ENCODE results near the gene ANXA4.

DNA sequence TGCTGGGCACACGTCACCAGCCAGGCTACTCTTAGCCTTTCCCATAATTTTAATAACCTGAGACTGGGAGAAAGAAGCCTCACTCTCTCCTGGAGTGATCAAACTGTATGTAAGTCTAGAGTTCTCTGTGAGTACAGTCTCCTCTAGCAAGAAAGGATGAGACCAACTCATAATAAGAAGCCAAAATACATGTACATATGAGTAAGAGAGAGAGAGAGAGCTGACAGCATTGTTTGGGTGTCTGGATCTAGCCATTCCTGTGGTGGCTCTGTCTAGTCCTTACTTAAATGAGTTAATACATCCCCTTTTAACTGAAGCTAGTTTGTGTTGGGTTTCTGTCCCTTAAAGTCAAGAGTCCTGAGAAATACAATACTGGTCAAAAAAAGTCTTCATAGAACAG, 26.0 kb upstream of the ANXA4 start:
- TF ChIP-seq FOXK2 (IDR thresholded peaks at IDR 0.05): no peak
- TF ChIP-seq FOXA1 (IDR thresholded peaks at IDR 0.05): no peak
- TF ChIP-seq BHLHE40 (IDR thresholded peaks at IDR 0.05; ENCODE audit: borderline replicate concordance): no peak
- no peak for TF ChIP-seq CTBP1 (IDR thresholded peaks at IDR 0.05; ENCODE audit: borderline replicate concordance)
- TF ChIP-seq, protein P1, sequence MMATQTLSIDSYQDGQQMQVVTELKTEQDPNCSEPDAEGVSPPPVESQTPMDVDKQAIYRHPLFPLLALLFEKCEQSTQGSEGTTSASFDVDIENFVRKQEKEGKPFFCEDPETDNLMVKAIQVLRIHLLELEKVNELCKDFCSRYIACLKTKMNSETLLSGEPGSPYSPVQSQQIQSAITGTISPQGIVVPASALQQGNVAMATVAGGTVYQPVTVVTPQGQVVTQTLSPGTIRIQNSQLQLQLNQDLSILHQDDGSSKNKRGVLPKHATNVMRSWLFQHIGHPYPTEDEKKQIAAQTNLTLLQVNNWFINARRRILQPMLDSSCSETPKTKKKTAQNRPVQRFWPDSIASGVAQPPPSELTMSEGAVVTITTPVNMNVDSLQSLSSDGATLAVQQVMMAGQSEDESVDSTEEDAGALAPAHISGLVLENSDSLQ (IDR thresholded peaks at IDR 0.05): no peak
- no peak for TF ChIP-seq FOXM1 (IDR thresholded peaks at IDR 0.05; ENCODE audit: borderline replicate concordance)
- TF ChIP-seq ELF4 (IDR thresholded peaks at IDR 0.05): no peak
- no peak for TF ChIP-seq NFRKB (IDR thresholded peaks at IDR 0.05)

Measured in HEK293T (cell line).